SK-N-SH treated with all-trans-retinoic acid at 6 μM for 48 hours (cell line): ENCODE measurements around the gene G0S2.

Source experiments
- ARNTL ChIP-seq: fragments of 450-650 bp; formaldehyde crosslinking; IDR thresholded peaks from 2 replicates; pipeline ENCODE4 v1.5.0; 2020; ENCODE audit warnings: low read depth, mild to moderate bottlenecking, moderate library complexity, borderline replicate concordance
- CSDC2 ChIP-seq: fragments of 250-450 bp; sonication (Bioruptor Pico); IDR thresholded peaks from 2 replicates; pipeline ENCODE4 v1.5.0; 2020; ENCODE audit warnings: mild to moderate bottlenecking, moderate library complexity
- OSR1 ChIP-seq: fragments of 250-450 bp; sonication (Bioruptor Pico); IDR thresholded peaks from 2 replicates; pipeline ENCODE4 v1.8.0; 2022; ENCODE audit warnings: moderate library complexity, mild to moderate bottlenecking, inconsistent platforms
- TCF4 ChIP-seq: fragments of 250-450 bp; sonication (Bioruptor Pico); IDR thresholded peaks from 2 replicates; pipeline ENCODE4 v1.8.0; 2021; ENCODE audit warnings: mild to moderate bottlenecking, moderate library complexity, borderline replicate concordance
- ZNF70 ChIP-seq: fragments of 450-650 bp; formaldehyde crosslinking; IDR thresholded peaks from 2 replicates; pipeline ENCODE4 v1.5.0; 2020; ENCODE audit warnings: mild to moderate bottlenecking, moderate library complexity

DNA sequence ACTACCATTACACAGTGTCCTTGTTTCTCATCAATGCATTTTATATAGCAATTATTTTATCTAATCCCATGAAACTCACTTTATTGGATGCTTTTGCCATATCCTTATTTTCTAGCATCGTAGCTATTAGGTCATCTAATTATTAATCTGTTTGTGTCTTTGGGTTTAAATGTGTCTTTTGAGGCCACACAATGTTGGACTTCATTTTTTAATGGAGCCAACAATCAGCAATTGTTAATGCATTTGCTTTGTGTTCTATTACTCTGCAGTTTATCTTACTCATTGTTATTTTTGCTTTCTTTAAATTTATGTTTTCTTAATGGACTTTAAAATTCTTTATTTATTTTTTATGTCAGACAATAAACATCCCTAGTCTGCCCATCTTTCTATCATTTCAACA is 27.6 kb downstream of the G0S2 start:
- no peak for TF ChIP-seq OSR1
- no peak for TF ChIP-seq TCF4 (CRISPR knock-in tag)
- no peak for TF ChIP-seq CSDC2
- no peak for TF ChIP-seq ZNF70
- no peak for TF ChIP-seq ARNTL
